UCSD-AML1 (cell line): ENCODE measurements around the gene POLR1D.
"Not testable (repeated sequence)": the region's sequence is repeated elsewhere in the genome, so short reads cannot be mapped to it uniquely, and the experiment has no call there.

Source experiments
- DNase-seq: peaks from one replicate; lab custom pipeline; 2025; ENCODE audit not compliant: unreplicated experiment; lab: John Stamatoyannopoulos, UW

Gene POLR1D

DNA sequence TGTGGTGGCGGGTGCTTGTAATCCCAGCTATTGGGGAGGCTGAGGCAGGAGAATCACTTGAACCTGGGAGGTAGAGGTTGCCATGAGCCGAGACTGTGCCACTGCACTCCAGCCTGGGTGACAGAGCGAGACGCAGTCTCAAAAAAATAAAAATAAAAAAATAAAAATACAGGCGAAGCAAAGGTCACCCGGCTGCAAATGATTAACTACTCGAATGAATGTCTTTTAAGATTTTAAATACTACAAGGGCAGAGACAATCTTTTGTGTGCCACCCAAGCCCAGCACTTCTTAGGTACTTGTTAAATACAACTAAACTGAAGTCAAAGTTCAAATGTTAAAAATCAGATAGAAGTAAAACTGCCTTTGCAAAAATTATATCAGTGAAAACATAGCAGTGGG, 8.1 kb upstream of the POLR1D start:
- DNase-seq, result no peak

- DNase-seq, result no peak
These were observed 3.8 kb upstream of the POLR1D start for GRCh38 chr13:27617881-27618321.

DNA sequence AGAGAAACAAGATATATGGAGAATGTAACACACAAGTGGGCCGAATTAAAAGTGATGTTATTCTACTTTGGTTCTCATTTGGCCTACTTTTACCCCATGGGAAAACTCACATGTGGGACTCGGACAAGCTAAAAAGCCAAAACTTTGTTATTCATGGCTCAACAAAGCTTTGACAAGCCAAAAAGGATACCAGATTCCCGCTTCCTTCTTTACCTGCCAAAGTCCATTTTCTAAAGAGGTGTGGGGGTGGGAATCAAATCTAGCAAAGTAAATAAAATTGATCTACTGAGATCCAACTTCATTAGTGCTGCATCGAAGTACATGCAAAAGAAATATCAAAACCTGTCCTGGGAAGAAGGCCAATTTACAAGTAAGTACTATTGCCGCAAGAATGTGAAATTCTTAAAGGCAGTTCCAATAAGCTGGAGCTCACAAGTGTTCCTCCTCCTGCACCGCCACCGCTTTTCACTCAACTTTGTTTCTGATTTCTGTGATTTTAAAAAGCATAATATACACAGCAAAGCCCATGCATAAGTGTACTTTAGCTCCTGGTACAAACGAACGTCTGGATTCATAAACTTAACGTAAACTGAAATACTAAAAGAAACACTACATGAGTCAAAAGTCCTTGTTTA, 2.5 kb upstream of the POLR1D start:
- DNase-seq, result no peak

DNA sequence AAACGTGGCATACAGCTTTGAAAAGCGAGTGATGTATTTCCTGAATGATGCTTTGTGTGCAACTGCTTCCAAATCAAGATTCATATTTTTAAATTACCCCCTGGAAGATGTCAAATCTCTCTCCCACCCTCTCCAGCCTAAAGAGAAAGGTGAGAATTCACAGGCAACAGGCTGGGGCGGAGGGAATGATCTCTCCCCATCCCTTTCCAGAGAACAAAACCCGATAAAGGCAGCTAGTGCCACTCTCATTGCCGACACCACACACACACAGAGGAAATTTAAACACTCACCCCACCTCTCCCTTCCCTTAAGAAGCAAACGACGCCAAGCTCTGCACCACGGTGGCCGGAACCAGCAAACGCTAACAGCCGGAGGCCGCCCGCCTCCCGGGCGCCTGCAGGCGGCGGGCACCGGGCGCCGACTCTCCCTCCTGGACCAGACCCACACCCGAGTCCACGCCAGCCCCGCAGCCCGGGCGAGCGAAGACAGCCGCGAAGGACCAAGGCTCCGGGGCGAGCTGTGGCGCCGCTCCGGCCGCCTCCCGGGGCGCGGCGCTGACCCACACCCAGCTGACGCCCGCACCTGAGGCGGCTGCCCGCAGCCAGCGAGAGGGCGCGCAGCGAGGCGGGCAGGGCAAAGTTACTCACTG, 1.8 kb upstream of the POLR1D start:
- peak; percentile 67 for DNase-seq

DNA sequence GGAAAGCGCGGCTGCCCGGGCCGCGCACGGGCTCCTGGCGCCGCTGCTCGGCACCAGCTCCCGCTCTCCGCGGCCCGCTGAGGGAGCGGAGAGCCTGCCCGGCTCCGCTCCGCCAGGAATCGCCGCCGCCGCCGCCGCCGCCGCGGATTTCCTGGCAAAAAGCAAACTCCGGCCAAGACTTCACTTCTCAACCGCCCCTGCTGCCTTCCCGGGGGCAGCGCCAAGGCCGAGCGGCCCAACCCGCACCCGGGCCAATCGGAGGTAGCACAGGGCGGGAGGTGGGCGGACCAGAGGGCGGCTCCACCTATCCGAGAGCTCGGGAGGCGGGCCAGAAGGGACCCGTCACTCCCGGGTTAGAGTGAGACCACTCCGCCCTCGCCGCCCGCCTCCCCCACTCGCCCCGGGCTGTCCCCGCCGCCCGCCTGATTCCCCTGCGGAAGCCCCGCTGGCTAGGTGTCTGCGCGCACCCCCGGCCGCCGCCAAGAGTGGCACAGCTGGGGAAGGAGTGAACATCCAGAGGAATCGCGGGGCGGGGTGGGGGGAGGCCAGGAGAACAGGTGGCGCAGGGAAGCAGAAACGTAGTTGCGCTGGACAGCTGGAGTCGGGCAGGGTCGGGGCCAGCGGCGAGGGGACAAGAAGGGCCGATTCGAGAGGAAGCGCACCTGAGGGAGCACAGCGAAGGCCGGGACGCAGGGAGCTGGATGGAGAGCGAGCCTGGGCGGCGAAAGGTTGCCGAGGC, 1.1 kb upstream of the POLR1D start, which contains the start of gene LNX2:
Gene LNX2 (minus strand): TSS at position 153 of the 739 bp plus-strand sequence. CDS start 38,826 bp downstream, outside the sequence.
- peak; percentile 98 for DNase-seq

GRCh38 chr13:27621116-27621365, 651 bp upstream of the POLR1D start:
- no peak for DNase-seq

DNA sequence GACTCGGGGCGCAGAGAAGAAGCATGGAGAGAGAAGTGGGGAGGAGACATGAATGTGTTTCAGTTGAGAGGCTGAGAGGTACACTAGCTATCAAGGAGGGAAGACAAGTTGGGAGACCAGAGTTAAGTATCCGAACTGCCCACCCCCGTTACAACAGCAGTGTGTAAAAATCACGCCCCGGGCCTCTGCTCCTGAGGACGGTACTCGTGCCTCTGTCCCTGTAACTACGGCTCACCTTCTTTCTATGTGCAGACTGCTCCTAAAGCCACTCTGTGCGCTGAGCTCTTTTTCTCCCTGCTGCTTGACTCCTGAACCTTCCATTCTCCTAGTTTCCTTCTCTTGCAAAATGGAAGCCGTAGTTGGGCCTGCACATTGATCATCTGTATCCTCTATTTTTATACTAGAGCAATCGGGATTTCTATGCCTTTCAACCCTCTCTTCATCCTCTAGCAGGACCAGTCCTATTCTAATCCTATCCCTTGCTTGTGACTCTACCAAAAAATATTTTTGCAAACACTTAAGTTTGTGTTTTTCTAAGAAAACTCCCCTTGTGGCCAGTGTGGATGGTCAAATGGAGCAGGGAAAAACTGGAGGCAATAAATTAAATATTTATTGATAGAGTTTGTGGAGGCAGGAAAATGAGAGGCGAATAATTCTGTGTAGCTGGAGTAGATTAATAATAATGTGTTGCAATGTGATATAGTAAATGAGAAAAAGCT, 569 bp downstream of the POLR1D start:
- DNase-seq, result no peak

GRCh38 chr13:27622881-27623280, 1.2 kb downstream of the POLR1D start:
- DNase-seq, result no peak

DNA sequence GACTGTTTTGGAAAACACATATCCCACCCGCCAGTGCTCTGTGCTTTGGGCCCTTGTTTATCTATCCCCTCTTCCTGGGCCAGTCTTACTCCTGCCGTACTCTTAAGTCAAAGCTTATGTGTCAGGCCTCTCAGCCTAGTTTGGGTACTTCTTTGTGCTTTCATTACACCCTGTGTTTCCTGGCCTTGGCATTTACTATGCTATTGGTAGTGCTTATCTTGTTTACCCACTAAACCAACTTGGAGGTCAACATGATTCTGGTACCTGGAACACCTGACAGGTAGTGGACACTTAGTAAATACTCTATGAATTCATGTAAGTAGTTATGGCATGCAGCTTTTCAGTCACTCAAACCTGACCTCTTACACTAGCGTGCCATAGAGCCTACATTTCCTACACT, 2.4 kb downstream of the POLR1D start:
- no peak for DNase-seq

GRCh38 chr13:27625839-27626238, 4.1 kb downstream of the POLR1D start:
- no peak for DNase-seq

- DNase-seq, result no peak
These were observed 5.7 kb downstream of the POLR1D start for GRCh38 chr13:27627380-27627779.

DNA sequence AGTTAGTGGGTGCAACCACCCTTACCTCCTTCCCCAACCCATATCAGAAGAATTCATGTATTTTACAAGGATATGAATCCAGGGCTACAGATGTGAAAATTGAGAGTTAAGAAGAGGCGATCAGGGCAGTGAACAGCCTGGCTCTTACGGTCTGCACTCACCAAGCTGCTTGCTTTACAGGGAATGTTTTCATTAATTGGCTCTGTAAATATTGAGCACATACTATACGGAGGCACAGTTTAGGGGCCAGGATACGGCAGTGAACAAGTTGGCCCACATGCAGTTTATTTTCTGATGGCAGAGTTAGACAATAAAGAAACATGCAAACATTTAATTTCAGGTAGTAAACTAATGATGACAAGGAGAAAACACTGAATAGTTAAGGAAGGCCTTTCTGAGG, 6.4 kb downstream of the POLR1D start:
- no peak for DNase-seq

DNA sequence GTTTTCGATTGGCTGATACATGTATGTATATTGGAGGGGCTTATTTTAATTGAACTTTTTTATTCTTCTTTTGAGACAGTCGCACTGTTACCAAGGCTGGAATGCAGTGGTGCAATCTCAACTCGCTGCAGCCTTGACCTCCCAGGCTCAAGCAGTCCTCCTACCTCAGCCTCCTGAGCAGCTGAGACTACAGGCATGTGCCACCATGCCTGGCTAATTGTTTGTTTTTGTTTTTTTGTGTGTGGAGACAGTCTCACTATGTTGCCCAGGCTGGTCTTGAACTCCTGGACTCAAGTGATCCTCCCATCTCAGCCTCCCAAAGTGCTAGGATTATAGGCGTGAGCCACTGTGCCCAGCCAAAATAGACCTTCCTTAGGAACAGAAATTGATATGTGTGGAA, 7.1 kb downstream of the POLR1D start:
- not testable (repeated sequence) for DNase-seq

- DNase-seq, result no peak
These were observed 9.5 kb downstream of the POLR1D start for GRCh38 chr13:27631156-27631555.

DNA sequence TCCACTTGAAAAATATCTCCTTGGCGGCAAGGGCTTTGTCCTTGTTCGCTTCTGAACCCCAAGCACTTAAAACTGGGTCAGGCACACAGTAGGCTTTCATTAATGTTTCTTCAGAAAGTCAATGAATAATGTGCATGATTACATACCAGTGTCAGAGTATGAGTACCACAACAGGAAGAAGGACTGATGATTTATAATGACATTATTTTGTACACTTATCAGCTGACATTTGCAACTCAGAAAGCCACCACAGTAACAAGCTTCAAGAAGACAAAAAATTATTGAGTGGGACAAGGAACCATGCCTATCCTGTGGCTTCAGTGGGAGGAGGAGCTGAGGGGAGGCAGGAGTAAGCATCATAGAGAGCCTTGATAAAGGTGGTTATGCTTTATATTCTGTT, 10.0 kb downstream of the POLR1D start:
- no peak for DNase-seq

DNA sequence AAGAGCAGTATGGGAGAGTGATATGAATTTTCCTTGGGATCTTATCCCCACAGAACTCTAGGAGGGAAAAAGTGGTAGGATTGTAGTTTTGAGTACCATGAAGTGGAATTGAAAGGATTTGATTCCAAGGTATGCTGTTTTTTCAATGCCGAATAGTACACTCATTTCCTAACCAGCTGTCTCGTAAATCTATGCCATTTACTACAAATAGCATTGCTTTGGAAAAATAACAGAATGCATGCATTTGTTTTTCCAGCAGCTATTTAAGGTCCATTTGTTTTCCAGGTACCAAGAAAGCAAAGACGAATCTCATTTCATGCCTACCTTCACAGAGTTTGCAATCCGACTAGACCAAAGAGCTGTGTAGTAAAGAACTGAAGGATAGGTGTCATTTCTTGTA, 10.5 kb downstream of the POLR1D start:
- DNase-seq, result no peak

DNA sequence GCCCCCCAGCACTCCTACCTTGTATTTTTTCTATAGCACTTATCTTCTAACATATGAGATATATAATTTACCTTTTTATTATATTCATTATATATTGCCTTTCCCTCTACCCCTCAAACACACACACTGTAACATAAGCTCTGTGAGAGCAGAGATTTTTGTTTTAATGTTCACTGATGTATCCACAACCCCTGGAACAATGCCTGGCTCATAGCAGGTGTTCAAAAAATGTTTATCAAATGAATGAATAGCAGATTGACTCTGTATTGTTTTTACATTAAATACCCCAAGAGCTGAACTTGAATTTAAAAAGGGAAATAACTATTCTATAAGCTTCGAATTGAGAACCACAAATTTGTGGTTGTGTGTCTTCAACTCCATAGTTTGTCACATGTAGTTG, 11.0 kb downstream of the POLR1D start:
- no peak for DNase-seq

- no peak for DNase-seq
These were observed 12.5 kb downstream of the POLR1D start for GRCh38 chr13:27634231-27634630.

GRCh38 chr13:27634791-27635190, 13.1 kb downstream of the POLR1D start:
- DNase-seq, result no peak

DNA sequence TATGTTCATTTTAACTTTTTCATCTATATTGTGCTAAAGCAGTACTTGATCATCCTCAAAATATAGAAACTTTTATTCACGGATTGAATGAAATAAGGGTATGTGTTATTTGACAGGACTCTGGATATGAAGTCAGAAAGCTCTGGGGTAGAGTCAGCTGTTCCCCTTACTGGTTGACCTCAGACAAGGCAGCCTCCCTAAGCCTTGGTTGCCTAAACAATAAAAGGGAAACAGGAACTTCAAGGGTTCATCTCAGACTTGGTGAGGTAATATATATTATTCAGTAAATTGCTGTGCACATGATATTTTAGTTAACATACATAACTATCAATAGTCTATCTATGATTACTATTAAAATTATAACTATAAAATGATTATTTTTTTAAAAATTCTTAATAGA, 13.6 kb downstream of the POLR1D start:
- DNase-seq, result no peak

GRCh38 chr13:27636589-27637288, 15.0 kb downstream of the POLR1D start:
- DNase-seq, result no peak
